Gastrocnemius medialis (tissue), 4 donors: ENCODE data around the gene RPA1. TPM values are rescaled to one million over a fixed set of nuclear protein-coding genes. Genes with fewer than 3 reads are reported as not detected.
A peak's percentile ranks its signal among the peaks of the same experiment; 100 is the strongest.

Experiments used
- ATAC-seq, 2 donors: fragments of 150-250 bp; one replicate each; pipeline ENCODE4 v1.9.1; 2016
- DNase-seq, 2 donors: peaks; one replicate each; pipeline ENCODE4 v3.0.0-alpha.2; 2019
- H3K27ac ChIP-seq, 4 donors: fragments of 200-600 bp; sonication (generic); 1 replicate in 1 of 4; 2 replicates in 3 of 4; pipeline ENCODE4 v1.5.1; 2016 to 2018; ENCODE audit warnings: mild to moderate bottlenecking in 2 of 4, moderate library complexity in 1 of 4
- H3K27me3 ChIP-seq, 3 donors: fragments of 200-600 bp; sonication (generic) in 2 of 3; 1 replicate in 1 of 3; 2 replicates in 2 of 3; pipeline versions ENCODE4 v1.5.1 to v1.6.0; 2016 to 2019; ENCODE audit warnings: mild to moderate bottlenecking in 1 of 3, moderate library complexity in 1 of 3
- H3K36me3 ChIP-seq, 2 donors: fragments of 200-600 bp; sonication (generic) in 1 of 2; one replicate each; pipeline ENCODE4 v1.5.1; 2017 to 2018
- H3K4me1 ChIP-seq, 2 donors: fragments of 200-600 bp; sonication (generic) in 1 of 2; one replicate each; pipeline ENCODE4 v1.5.1; 2016 to 2017; ENCODE audit warnings: mild to moderate bottlenecking in 2 of 2
- H3K4me3 ChIP-seq, 4 donors: fragments of 200-600 bp; sonication (generic) in 3 of 4; 1 replicate in 1 of 4; 2 replicates in 3 of 4; pipeline ENCODE4 v1.5.1; 2016 to 2019; ENCODE audit warnings: mild to moderate bottlenecking in 2 of 4
- H3K9me3 ChIP-seq, 3 donors: fragments of 200-600 bp; sonication (generic) in 2 of 3; 1 replicate in 1 of 3; 2 replicates in 2 of 3; pipeline ENCODE4 v1.5.1; 2016 to 2019
- CTCF ChIP-seq, 5 experiments: fragments of 450-650 bp in 3 of 5; fragments of 200-600 bp in 2 of 5; sonication (generic) in 2 of 5; IDR thresholded peaks in 4 of 5; conservative IDR thresholded peaks in 1 of 5; 1 replicate in 4 of 5; 2 replicates in 1 of 5; pipeline ENCODE4 v1.5.1; 2016 to 2019; ENCODE audit warnings: antibody characterized with exemption in 5 of 5, mild to moderate bottlenecking in 3 of 5, moderate library complexity in 3 of 5
- POLR2A ChIP-seq, 2 donors: fragments of 450-650 bp; IDR thresholded peaks; one replicate each; pipeline ENCODE4 v1.6.1; 2017; ENCODE audit warnings: antibody characterized with exemption in 2 of 2, mild to moderate bottlenecking in 2 of 2, moderate library complexity in 2 of 2
- in situ Hi-C, 4 donors: fragments of 200-750 bp; cut with MboI; loops; one replicate each; pipeline versions ENCODE4 v1.15.0 to v1.8.0; 2017; ENCODE audit warnings: low sequenced_read_pairs in 4 of 4
- intact Hi-C: fragments of 100-400 bp; cut with DNase I; formaldehyde crosslinking; loops from one replicate; pipeline ENCODE4 v1.15.1; 2023; ENCODE audit warnings: low total_unique reads
- total RNA-seq, 4 donors: library from RNA; depleted of rRNA; stranded (reverse); fragments of >200 nt; gene quantifications; one replicate each; pipeline versions ENCODE4 v1.1.0 to v1.2.3, GENCODE V29; 2016

Gene RPA1
- total RNA-seq, 4 donors from 2014 or later, result 26.5 to 46.8 (median 34.9) TPM

DNA sequence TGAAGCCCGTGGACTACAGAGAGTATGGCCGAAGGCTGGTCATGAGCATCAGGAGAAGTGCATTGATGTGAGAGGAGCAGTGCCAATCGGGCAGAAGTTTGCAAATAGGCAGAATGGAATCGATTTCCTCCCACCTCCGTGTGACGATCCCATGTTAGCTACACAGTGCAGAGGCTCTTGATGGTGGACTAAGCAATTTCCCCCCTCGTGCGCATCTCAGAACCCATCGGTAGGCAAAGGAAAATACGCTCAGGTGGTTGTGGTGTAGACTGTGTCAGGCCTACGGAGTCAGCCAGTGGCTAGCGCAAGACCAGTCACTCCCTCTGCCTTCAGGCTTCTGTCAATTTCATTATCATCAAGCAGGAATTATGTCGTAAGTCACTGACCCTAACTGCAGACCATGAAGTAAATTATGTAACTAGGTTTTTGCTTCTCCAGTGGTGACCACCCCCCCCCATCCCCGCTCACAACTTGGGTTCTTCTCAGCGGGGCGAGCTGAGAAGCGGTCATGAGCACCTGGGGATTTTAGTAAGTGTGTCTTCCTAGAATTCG, 67.4 kb downstream of the RPA1 start:
- in situ Hi-C loops, result loop anchor here in 1 of 4 donors (25.0 kb wide), 1 partner anchor 390 kb away; no protein-coding TSS in a partner anchor
- intact Hi-C loops, result no loop called here

GRCh38 chr17:1898332-1898731, 68.5 kb downstream of the RPA1 start:
- H3K27me3 ChIP-seq, result no peaks in the 10 kb centered on the region
- ATAC-seq (no peak), DNase-seq (no peak)
- TF ChIP-seq CTCF (IDR thresholded peaks at IDR 0.05 in 4 of 5, conservative IDR thresholded peaks at IDR 0.05 in 1 of 5) (no peak), POLR2A (IDR thresholded peaks at IDR 0.05) (no peak)
- peaks cover 6 to 10% of the 10 kb centered on the region in 2 donors for H3K4me1 ChIP-seq
- H3K4me3 ChIP-seq, result no peak overlapping the region
- in situ Hi-C loops (loop anchor here in 1 of 4 donors (25.0 kb wide), 1 partner anchor 389 kb away; no protein-coding TSS in a partner anchor), intact Hi-C loops (no loop called here)
- H3K9me3 ChIP-seq, result no peaks in the 10 kb centered on the region
- peak overlapping the region in 1 of 4 donors; percentile 32 for H3K27ac ChIP-seq
- peaks cover 6 to 45% of the 10 kb centered on the region in 2 donors for H3K36me3 ChIP-seq

More for the DNA sequence above, 67.4 kb downstream of the RPA1 start:
- no peak for DNase-seq
- no peak overlapping the region for H3K4me3 ChIP-seq
- no peaks in the 10 kb centered on the region for H3K27me3 ChIP-seq
- peaks cover 6 to 10% of the 10 kb centered on the region in 2 donors for H3K4me1 ChIP-seq
- ATAC-seq, result no peak
- peaks cover 6 to 56% of the 10 kb centered on the region in 2 donors for H3K36me3 ChIP-seq
- TF ChIP-seq CTCF (IDR thresholded peaks at IDR 0.05 in 4 of 5, conservative IDR thresholded peaks at IDR 0.05 in 1 of 5) (no peak), POLR2A (IDR thresholded peaks at IDR 0.05) (no peak)
- no peak overlapping the region for H3K27ac ChIP-seq
- no peaks in the 10 kb centered on the region for H3K9me3 ChIP-seq

GRCh38 chr17:1898872-1899271, 69.1 kb downstream of the RPA1 start:
- Histone ChIP-seq H3K27me3 (no peaks in the 10 kb centered on the region), H3K4me1 (peaks cover 6 to 10% of the 10 kb centered on the region in 2 donors), H3K27ac (peak overlapping the region in 3 of 4 donors; percentile 32 to 78 (median 51)), H3K4me3 (no peak overlapping the region), H3K36me3 (peaks cover 6 to 39% of the 10 kb centered on the region in 2 donors), H3K9me3 (no peaks in the 10 kb centered on the region)
- in situ Hi-C loops, result loop anchor here in 1 of 4 donors (25.0 kb wide), 1 partner anchor 388 kb away; no protein-coding TSS in a partner anchor
- ATAC-seq (no peak), DNase-seq (peak in 1 of 2 donors; percentile 24)
- intact Hi-C loops, result no loop called here
- TF ChIP-seq POLR2A (IDR thresholded peaks at IDR 0.05) (no peak), CTCF (IDR thresholded peaks at IDR 0.05 in 4 of 5, conservative IDR thresholded peaks at IDR 0.05 in 1 of 5) (no peak)

DNA sequence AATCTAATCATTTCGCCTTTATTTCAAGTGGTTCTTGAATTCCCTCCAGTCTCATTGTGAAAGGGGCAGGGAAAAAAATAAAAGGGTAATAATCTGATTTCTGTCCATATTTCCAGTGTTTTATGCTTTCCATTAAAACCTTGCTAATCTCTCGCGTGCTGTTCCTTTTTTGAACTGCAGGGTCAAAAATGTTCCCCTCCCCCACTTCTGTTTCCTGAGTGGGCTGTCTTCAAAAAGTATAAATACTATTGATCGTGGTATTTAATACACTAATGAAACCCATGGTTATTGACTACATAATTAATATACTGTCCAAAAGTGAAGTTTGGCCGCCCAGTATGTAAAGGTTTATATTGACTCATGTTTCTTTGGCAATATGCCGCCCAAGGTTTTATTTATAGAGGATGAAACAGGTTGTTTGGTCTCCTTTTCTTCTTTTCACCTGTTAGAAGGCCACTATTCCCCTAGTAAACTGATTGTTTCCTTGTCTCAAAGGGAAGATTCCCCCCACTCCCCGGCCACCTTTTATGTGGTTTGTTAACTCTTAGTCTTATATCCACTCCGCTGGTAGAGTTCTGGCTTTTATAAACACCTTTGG, 69.7 kb downstream of the RPA1 start:
- intact Hi-C loops (no loop called here), in situ Hi-C loops (loop anchor here in 1 of 4 donors (25.0 kb wide), 1 partner anchor 388 kb away; no protein-coding TSS in a partner anchor)
- Histone ChIP-seq H3K27me3 (no peaks in the 10 kb centered on the region), H3K4me1 (peaks cover 8 to 14% of the 10 kb centered on the region in 2 donors), H3K4me3 (no peak overlapping the region), H3K27ac (peak overlapping the region; percentile 42 to 78 (median 50)), H3K9me3 (no peaks in the 10 kb centered on the region), H3K36me3 (peaks cover 6 to 33% of the 10 kb centered on the region in 2 donors)
- DNase-seq (no peak), ATAC-seq (peak; percentile 25 to 59)
- TF ChIP-seq POLR2A (IDR thresholded peaks at IDR 0.05) (no peak), CTCF (IDR thresholded peaks at IDR 0.05 in 4 of 5, conservative IDR thresholded peaks at IDR 0.05 in 1 of 5) (peak in 2 of 5 experiments; percentile 16 to 30)
